HEK293 (cell line): Measurements from ENCODE around the gene GPR162.

Experiments
- CTCF ChIA-PET: fragments of 350-600 bp; formaldehyde crosslinking; extraction: SDS; loops from one replicate; lab custom pipeline; 2021; ENCODE audit warnings: antibody characterized with exemption; lab: Yijun Ruan, JAX
- POLR2A ChIA-PET: fragments of 300-600 bp; formaldehyde crosslinking; extraction: SDS; loops from one replicate; lab custom pipeline; 2020; ENCODE audit warnings: antibody characterized with exemption, inconsistent platforms; lab: Yijun Ruan, JAX
- H3K27ac ChIP-seq: fragments of 200-500 bp; sonication (Bioruptor generic); 2 replicates; pipeline ENCODE4 v1.5.1; 2014; ENCODE audit warnings: low read depth, low read length, control low read depth, inconsistent platforms; ENCODE audit errors: extremely low read depth
- H3K36me3 ChIP-seq, 2 experiments: fragments of 200-500 bp in 1 of 2; sonication (Bioruptor generic) in 1 of 2; 1 replicate in 1 of 2; 2 replicates in 1 of 2; pipeline ENCODE4 v1.5.1; 2014 to 2017; ENCODE audit warnings: inconsistent platforms in 2 of 2, low read length in 2 of 2; ENCODE audit not compliant: control insufficient read depth in 2 of 2, insufficient read depth in 1 of 2
- H3K4me1 ChIP-seq: fragments of 200-500 bp; sonication (Bioruptor generic); 2 replicates; pipeline ENCODE4 v1.5.1; 2014; ENCODE audit warnings: mild to moderate bottlenecking, low read length, inconsistent platforms; ENCODE audit not compliant: control insufficient read depth, insufficient read depth
- H3K4me3 ChIP-seq: 2 replicates; pipeline ENCODE4 v1.5.1; 2011; ENCODE audit warnings: low read depth, mild to moderate bottlenecking, control low read depth, low read length, moderate library complexity
- H3K9me3 ChIP-seq: fragments of 200-500 bp; sonication (Bioruptor generic); 2 replicates; pipeline ENCODE4 v1.5.1; 2014; ENCODE audit warnings: low read depth, low read length, inconsistent platforms; ENCODE audit not compliant: control insufficient read depth, insufficient read depth
- KLF7 ChIP-seq: fragments of 450-650 bp; formaldehyde crosslinking; IDR thresholded peaks from 2 replicates; pipeline ENCODE4 v1.5.1; 2016; ENCODE audit warnings: missing biosample characterization, missing genetic modification characterization, borderline replicate concordance
- ZBTB10 ChIP-seq: fragments of 450-650 bp; formaldehyde crosslinking; IDR thresholded peaks from 2 replicates; pipeline ENCODE4 v1.5.1; 2016; ENCODE audit warnings: missing biosample characterization, missing genetic modification characterization
- ZBTB11 ChIP-seq: fragments of 450-650 bp; formaldehyde crosslinking; conservative IDR thresholded peaks from 2 replicates; pipeline ENCODE4 v1.5.1; 2016; ENCODE audit warnings: low read depth, missing biosample characterization, missing genetic modification characterization
- ZBTB8A ChIP-seq: fragments of 450-650 bp; formaldehyde crosslinking; IDR thresholded peaks from 2 replicates; pipeline ENCODE4 v1.5.1; 2016; ENCODE audit warnings: missing biosample characterization, missing genetic modification characterization
- ZFHX2 ChIP-seq: fragments of 450-650 bp; formaldehyde crosslinking; conservative IDR thresholded peaks from 2 replicates; pipeline ENCODE4 v1.5.1; 2016; ENCODE audit warnings: missing biosample characterization, missing genetic modification characterization
- ZNF148 ChIP-seq: fragments of 450-650 bp; formaldehyde crosslinking; IDR thresholded peaks from 2 replicates; pipeline ENCODE4 v1.5.0; 2017; ENCODE audit warnings: missing biosample characterization, missing genetic modification characterization, borderline replicate concordance
- ZNF157 ChIP-seq: fragments of 450-650 bp; formaldehyde crosslinking; IDR thresholded peaks from 2 replicates; pipeline ENCODE4 v1.5.1; 2016; ENCODE audit warnings: missing biosample characterization, missing genetic modification characterization
- ZNF174 ChIP-seq: fragments of 450-650 bp; formaldehyde crosslinking; IDR thresholded peaks from 2 replicates; pipeline ENCODE4 v1.5.0; 2017; ENCODE audit warnings: missing biosample characterization, mild to moderate bottlenecking, missing genetic modification characterization
- ZNF292 ChIP-seq: fragments of 450-650 bp; formaldehyde crosslinking; IDR thresholded peaks from 2 replicates; pipeline ENCODE4 v1.5.1; 2016; ENCODE audit warnings: low read depth, missing biosample characterization, missing genetic modification characterization, borderline replicate concordance
- ZNF529 ChIP-seq: fragments of 450-650 bp; formaldehyde crosslinking; IDR thresholded peaks from 2 replicates; pipeline ENCODE4 v1.5.1; 2017; ENCODE audit warnings: missing genetic modification characterization, missing biosample characterization; ENCODE audit not compliant: insufficient replicate concordance
- ZNF626 ChIP-seq: fragments of 450-650 bp; sonication (Bioruptor Pico); formaldehyde crosslinking; IDR thresholded peaks from 2 replicates; pipeline ENCODE4 v1.5.1; 2018; ENCODE audit warnings: missing biosample characterization, missing genetic modification characterization, inconsistent platforms
- ZNF777 ChIP-seq: fragments of 450-650 bp; formaldehyde crosslinking; IDR thresholded peaks from 2 replicates; pipeline ENCODE4 v1.5.1; 2017; ENCODE audit warnings: missing biosample characterization, missing genetic modification characterization, borderline replicate concordance
- ZNF837 ChIP-seq: fragments of 450-650 bp; formaldehyde crosslinking; IDR thresholded peaks from 2 replicates; pipeline ENCODE4 v1.5.1; 2016; ENCODE audit warnings: missing biosample characterization, missing genetic modification characterization
- TF ChIP-seq, protein P1 (sequence below): fragments of 450-650 bp; formaldehyde crosslinking; IDR thresholded peaks from 2 replicates; pipeline ENCODE4 v1.5.1; 2016; ENCODE audit warnings: missing biosample characterization, missing genetic modification characterization
- TF ChIP-seq, protein P2 (sequence below): fragments of 450-650 bp; formaldehyde crosslinking; IDR thresholded peaks from 2 replicates; pipeline ENCODE4 v1.5.1; 2016; ENCODE audit warnings: missing biosample characterization, missing genetic modification characterization

GPR162 gene

GRCh38 chr12:6851153-6851920 lies 29.7 kb downstream of the GPR162 start, which contains the start of gene CDCA3 (continued):
- TF ChIP-seq ZBTB10: peak; percentile 69; the same call in 1 of the 2 replicates

- POLR2A ChIA-PET: interaction anchor here (0.6 to 7.1 kb wide), 43 partner anchors 7 to 481 kb away, joined by 3 to 183 read pairs (median 5); partner anchors contain the start of genes C12orf57, COPS7A, GAPDH and GNB3
- H3K4me1 ChIP-seq: peaks cover 11% of the 10 kb centered on the region
- H3K36me3 ChIP-seq: peaks cover 25 to 66% of the 10 kb centered on the region in 2 experiments
- TF ChIP-seq ZNF529 (tag by site-specific recombination) (no peak), ZNF626 (tag by site-specific recombination) (no peak), ZFHX2 (tag by site-specific recombination) (peak; percentile 57; the same call in 1 of the 2 replicates), ZNF292 (tag by site-specific recombination) (no peak), ZNF157 (tag by site-specific recombination) (no peak), ZNF148 (tag by site-specific recombination) (no peak), ZNF837 (tag by site-specific recombination) (no peak), ZBTB11 (tag by site-specific recombination) (peak; percentile 99), KLF7 (tag by site-specific recombination) (peak; percentile 84; the same call in 1 of the 2 replicates), ZBTB8A (tag by site-specific recombination) (peak; percentile 52), ZNF174 (tag by site-specific recombination) (no peak), ZNF777 (tag by site-specific recombination) (no peak)
- TF ChIP-seq, protein P1, sequence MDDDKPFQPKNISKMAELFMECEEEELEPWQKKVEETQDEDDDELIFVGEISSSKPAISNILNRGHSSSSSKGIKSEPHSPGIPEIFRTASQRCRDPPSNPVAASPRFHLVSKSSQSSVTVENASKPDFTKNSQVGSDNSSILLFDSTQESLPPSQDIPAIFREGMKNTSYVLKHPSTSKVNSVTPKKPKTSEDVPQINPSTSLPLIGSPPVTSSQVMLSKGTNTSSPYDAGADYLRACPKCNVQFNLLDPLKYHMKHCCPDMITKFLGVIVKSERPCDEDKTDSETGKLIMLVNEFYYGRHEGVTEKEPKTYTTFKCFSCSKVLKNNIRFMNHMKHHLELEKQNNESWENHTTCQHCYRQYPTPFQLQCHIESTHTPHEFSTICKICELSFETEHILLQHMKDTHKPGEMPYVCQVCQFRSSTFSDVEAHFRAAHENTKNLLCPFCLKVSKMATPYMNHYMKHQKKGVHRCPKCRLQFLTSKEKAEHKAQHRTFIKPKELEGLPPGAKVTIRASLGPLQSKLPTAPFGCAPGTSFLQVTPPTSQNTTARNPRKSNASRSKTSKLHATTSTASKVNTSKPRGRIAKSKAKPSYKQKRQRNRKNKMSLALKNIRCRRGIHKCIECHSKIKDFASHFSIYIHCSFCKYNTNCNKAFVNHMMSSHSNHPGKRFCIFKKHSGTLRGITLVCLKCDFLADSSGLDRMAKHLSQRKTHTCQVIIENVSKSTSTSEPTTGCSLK: no peak
- TF ChIP-seq, protein P2, sequence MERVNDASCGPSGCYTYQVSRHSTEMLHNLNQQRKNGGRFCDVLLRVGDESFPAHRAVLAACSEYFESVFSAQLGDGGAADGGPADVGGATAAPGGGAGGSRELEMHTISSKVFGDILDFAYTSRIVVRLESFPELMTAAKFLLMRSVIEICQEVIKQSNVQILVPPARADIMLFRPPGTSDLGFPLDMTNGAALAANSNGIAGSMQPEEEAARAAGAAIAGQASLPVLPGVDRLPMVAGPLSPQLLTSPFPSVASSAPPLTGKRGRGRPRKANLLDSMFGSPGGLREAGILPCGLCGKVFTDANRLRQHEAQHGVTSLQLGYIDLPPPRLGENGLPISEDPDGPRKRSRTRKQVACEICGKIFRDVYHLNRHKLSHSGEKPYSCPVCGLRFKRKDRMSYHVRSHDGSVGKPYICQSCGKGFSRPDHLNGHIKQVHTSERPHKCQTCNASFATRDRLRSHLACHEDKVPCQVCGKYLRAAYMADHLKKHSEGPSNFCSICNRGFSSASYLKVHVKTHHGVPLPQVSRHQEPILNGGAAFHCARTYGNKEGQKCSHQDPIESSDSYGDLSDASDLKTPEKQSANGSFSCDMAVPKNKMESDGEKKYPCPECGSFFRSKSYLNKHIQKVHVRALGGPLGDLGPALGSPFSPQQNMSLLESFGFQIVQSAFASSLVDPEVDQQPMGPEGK (tag by site-specific recombination): peak; percentile 69
Observed at GRCh38 chr12:6851921-6852650, 30.5 kb downstream of the GPR162 start, which contains the start of gene USP5. TSS of gene USP5 (plus strand) at chr12:6852150. CDS start at chr12:6852180, 30 bp downstream.

More at GRCh38 chr12:6851921-6852650, 30.5 kb downstream of the GPR162 start, which contains the start of gene USP5:
- peak within 1 kb of the TSS; percentile 76 for H3K4me3 ChIP-seq
- CTCF ChIA-PET: interaction anchor here (0.5 to 8.4 kb wide), 17 partner anchors 10 to 287 kb away, joined by 3 to 71 read pairs (median 4); partner anchors contain the start of genes GNB3, MLF2, P3H3 and PTMS
- no peaks in the 10 kb centered on the region for H3K9me3 ChIP-seq
- peak within 1 kb of the TSS; percentile 58 for H3K27ac ChIP-seq
